Natural killer cell (primary cell): ENCODE measurements around the gene SLC4A9. TPM values are rescaled to one million over a fixed set of nuclear protein-coding genes. Genes with fewer than 3 reads are reported as not detected.

Experiments used
- ATAC-seq, 3 donors: fragments of 150-1000 bp in 2 of 3; fragments of 200-7000 bp in 1 of 3; cut with Tn5 transposase; 1 replicate in 1 of 3; 2 replicates in 2 of 3; pipeline ENCODE4 v1.10.0; 2021; ENCODE audit warnings: mild to moderate bottlenecking in 2 of 3, moderate library complexity in 2 of 3
- DNase-seq, 2 donors: peaks; one replicate each; pipeline versions ENCODE4 v3.0.0 to v3.0.0-alpha.2; 2013 to 2021; ENCODE audit warnings: mixed read lengths in 1 of 2
- H3K27ac ChIP-seq: one replicate; pipeline ENCODE4 v1.5.1; 2013; ENCODE audit warnings: mild to moderate bottlenecking, low read length
- H3K27me3 ChIP-seq: one replicate; pipeline ENCODE4 v1.6.1; 2013; ENCODE audit warnings: low read length; ENCODE audit not compliant: control insufficient read depth, insufficient read depth
- H3K36me3 ChIP-seq: one replicate; pipeline ENCODE4 v1.6.1; 2013; ENCODE audit warnings: low read length; ENCODE audit not compliant: control insufficient read depth, insufficient read depth
- H3K4me1 ChIP-seq: one replicate; pipeline ENCODE4 v1.6.1; 2013; ENCODE audit warnings: low read length; ENCODE audit not compliant: control insufficient read depth, insufficient read depth
- H3K4me3 ChIP-seq: one replicate; pipeline ENCODE4 v1.5.1; 2013; ENCODE audit warnings: low read length
- H3K9me3 ChIP-seq: one replicate; pipeline ENCODE4 v1.6.1; 2013; ENCODE audit warnings: low read length; ENCODE audit not compliant: control insufficient read depth, insufficient read depth
- H3K27ac Mint-ChIP-seq, 2 donors: one replicate each; pipeline ENCODE4 v1.8.0; 2022; ENCODE audit warnings: mild to moderate bottlenecking in 2 of 2, mixed read lengths in 2 of 2, moderate library complexity in 1 of 2
- H3K27me3 Mint-ChIP-seq, 2 donors: one replicate each; pipeline ENCODE4 v1.8.0; 2022; ENCODE audit warnings: low read depth in 2 of 2, mixed read lengths in 2 of 2
- H3K36me3 Mint-ChIP-seq: one replicate; pipeline ENCODE4 v1.8.0; 2022; ENCODE audit warnings: mixed read lengths
- H3K4me1 Mint-ChIP-seq, 2 donors: one replicate each; pipeline ENCODE4 v1.8.0; 2022; ENCODE audit warnings: mixed read lengths in 2 of 2
- H3K4me3 Mint-ChIP-seq: one replicate; pipeline ENCODE4 v1.8.0; 2022; ENCODE audit warnings: mild to moderate bottlenecking, moderate library complexity, mixed read lengths
- H3K9me3 Mint-ChIP-seq, 2 donors: one replicate each; pipeline ENCODE4 v1.8.0; 2022; ENCODE audit warnings: mixed read lengths in 2 of 2
- WGBS: methylation state at CpG from one replicate; pipeline ENCODE4 v1.1.7; 2013; ENCODE audit warnings: missing lambda C conversion rate; ENCODE audit not compliant: insufficient coverage; 5-methylcytosine and 5-hydroxymethylcytosine counted together
- intact Hi-C: fragments of 100-400 bp; cut with micrococcal nuclease; formaldehyde crosslinking; loops from one replicate; pipeline ENCODE4 v1.14.2; 2022
- total RNA-seq, 4 donors: library from RNA; stranded (reverse); fragments of 120-200 nt in 1 of 4; gene quantifications; one replicate each; pipeline versions ENCODE4 v1.2.3 to v1.2.4, GENCODE V29; 2013 to 2022
- TF ChIP-seq, protein P1 (sequence below): fragments of 200-600 bp; IDR thresholded peaks from one replicate; pipeline ENCODE4 v1.8.0; 2022; ENCODE audit warnings: antibody characterized with exemption

SLC4A9 gene
- total RNA-seq, 3 donors from 2014 or later (not counting 1 experiment from before 2014, with no cell fraction given): not detected

DNA sequence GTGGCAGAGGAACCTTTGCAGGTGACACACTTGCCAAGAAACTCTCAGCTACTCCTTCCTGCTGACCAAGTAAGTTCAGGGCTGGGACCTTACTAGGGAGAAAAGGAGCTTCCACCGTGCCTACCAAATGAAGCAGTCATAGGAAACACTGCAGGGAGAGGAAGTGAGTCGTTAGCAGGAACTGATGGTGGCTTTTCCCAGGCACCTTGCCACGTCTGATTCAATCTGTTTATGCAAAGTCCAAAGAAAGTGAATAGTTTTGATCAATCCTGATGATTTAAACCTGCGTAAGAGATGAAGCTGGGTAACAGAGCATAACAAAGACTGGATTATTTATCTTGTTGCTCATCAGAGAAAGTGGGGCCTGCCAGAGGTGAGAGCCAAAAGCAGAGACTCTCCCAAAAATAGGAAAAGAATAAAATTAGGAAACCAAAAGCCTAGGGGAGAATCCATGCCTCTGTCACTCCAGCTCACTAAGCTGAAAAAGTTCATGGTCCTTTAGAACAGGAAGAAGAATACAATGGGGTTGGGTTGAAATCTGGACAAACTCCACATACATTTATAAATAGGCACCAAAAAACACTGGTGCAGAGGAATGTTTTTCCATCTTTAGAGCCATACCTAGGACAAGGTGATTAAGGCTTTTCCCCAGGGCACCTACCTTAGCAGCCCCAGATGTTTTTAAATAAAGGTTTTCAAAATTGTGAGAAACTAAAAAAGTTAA lies 47.8 kb upstream of the SLC4A9 start:
- TF ChIP-seq, protein P1, sequence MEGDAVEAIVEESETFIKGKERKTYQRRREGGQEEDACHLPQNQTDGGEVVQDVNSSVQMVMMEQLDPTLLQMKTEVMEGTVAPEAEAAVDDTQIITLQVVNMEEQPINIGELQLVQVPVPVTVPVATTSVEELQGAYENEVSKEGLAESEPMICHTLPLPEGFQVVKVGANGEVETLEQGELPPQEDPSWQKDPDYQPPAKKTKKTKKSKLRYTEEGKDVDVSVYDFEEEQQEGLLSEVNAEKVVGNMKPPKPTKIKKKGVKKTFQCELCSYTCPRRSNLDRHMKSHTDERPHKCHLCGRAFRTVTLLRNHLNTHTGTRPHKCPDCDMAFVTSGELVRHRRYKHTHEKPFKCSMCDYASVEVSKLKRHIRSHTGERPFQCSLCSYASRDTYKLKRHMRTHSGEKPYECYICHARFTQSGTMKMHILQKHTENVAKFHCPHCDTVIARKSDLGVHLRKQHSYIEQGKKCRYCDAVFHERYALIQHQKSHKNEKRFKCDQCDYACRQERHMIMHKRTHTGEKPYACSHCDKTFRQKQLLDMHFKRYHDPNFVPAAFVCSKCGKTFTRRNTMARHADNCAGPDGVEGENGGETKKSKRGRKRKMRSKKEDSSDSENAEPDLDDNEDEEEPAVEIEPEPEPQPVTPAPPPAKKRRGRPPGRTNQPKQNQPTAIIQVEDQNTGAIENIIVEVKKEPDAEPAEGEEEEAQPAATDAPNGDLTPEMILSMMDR: no peak
- no peak overlapping the region for H3K27ac ChIP-seq
- Mint-ChIP-seq H3K4me1 (no peaks in the 10 kb centered on the region), H3K36me3 (no peaks in the 10 kb centered on the region), H3K27me3 (peaks cover 20 to 26% of the 10 kb centered on the region in 2 donors), H3K9me3 (no peaks in the 10 kb centered on the region), H3K27ac (no peak overlapping the region), H3K4me3 (no peak overlapping the region)
- H3K4me1 ChIP-seq: no peaks in the 10 kb centered on the region
- intact Hi-C loops: no loop called here
- H3K9me3 ChIP-seq: no peaks in the 10 kb centered on the region
- DNase-seq: no peak
- 28% methylated on average over 4 of the region's 4 CpGs for WGBS
- H3K4me3 ChIP-seq: no peak overlapping the region
- no peaks in the 10 kb centered on the region for H3K36me3 ChIP-seq
- ATAC-seq: no peak
- H3K27me3 ChIP-seq: no peaks in the 10 kb centered on the region

DNA sequence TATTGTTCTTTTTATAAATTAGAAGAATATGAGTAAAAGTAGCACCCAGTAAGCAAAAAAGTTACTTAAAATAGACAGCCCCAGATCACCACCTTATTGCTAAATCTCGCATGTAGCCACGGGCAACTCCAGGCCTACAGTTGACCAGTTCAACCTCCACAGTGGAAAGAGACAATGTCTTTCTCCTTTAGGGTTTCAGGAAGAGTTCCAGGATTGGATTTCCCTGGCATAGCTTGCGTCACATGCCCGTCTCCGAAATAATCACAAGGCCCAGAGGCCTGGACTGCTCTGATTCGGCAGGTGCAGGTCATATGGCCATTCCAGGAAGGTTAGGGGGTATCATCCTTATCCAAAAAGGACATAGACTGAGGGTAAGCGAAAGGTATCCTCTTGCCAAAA lies 47.2 kb upstream of the SLC4A9 start:
- ATAC-seq (no peak), DNase-seq (no peak)
- H3K4me3 ChIP-seq: no peak overlapping the region
- Mint-ChIP-seq H3K9me3 (no peaks in the 10 kb centered on the region), H3K4me3 (no peak overlapping the region), H3K4me1 (no peaks in the 10 kb centered on the region), H3K36me3 (no peaks in the 10 kb centered on the region), H3K27me3 (peaks cover 20 to 26% of the 10 kb centered on the region in 2 donors), H3K27ac (no peak overlapping the region)
- WGBS: 87% methylated on average over 6 of the region's 7 CpGs
- H3K4me1 ChIP-seq: no peaks in the 10 kb centered on the region
- H3K27me3 ChIP-seq: no peaks in the 10 kb centered on the region
- no peaks in the 10 kb centered on the region for H3K36me3 ChIP-seq
- H3K9me3 ChIP-seq: no peaks in the 10 kb centered on the region
- no peak overlapping the region for H3K27ac ChIP-seq
- TF ChIP-seq, protein P1: no peak
- intact Hi-C loops: no loop called here

DNA sequence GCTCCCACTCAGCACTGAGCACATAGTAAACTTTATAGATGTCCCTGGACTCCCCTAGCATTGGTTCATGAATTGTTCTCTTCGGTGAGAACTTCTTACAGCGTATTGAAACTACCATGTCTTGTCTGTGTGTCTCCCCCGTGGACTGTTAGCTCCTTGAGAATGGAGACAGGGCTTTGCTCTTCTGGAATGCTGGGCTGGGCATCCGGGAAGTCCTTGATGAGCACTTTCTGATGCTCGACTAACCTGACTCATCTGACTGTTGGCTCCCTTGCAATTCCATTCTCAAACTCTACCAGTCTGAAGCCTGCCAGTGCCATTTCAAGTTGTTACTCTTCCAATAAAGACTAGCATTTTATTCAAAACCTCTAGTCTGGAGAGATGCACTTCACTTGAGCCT lies 42.1 kb upstream of the SLC4A9 start:
- Mint-ChIP-seq H3K4me1 (no peaks in the 10 kb centered on the region), H3K36me3 (no peaks in the 10 kb centered on the region), H3K9me3 (no peaks in the 10 kb centered on the region), H3K4me3 (no peak overlapping the region), H3K27me3 (peaks cover 0 to 2% of the 10 kb centered on the region in 2 donors), H3K27ac (no peak overlapping the region)
- no peak overlapping the region for H3K4me3 ChIP-seq
- no peaks in the 10 kb centered on the region for H3K9me3 ChIP-seq
- no peak for ATAC-seq
- 92% methylated on average over 5 of the region's 5 CpGs for WGBS
- no peak overlapping the region for H3K27ac ChIP-seq
- H3K4me1 ChIP-seq: peaks cover 10% of the 10 kb centered on the region
- TF ChIP-seq, protein P1: no peak
- intact Hi-C loops: no loop called here
- H3K36me3 ChIP-seq: no peaks in the 10 kb centered on the region
- DNase-seq: no peak
- H3K27me3 ChIP-seq: no peaks in the 10 kb centered on the region

DNA sequence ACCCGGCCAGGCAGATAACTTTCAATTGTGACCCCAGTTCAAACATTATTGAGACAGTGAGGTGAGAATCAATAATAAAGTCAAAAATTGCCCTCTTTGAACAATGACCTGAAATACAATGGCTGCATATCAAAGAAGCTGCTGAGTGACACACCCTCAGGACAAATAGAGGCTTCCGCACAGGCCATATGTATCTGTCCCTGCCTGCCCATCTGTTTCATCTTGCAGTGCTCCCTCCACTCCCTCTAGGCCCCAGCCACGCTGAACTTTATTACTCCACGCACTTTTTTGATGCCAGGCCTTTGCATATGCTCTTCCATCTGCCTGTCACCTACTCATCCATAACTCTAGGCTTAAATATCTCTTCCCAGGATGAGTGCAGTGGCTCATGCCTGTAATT lies 41.2 kb upstream of the SLC4A9 start:
- Mint-ChIP-seq H3K27ac (no peak overlapping the region), H3K27me3 (peaks cover 0 to 2% of the 10 kb centered on the region in 2 donors), H3K9me3 (no peaks in the 10 kb centered on the region), H3K36me3 (no peaks in the 10 kb centered on the region), H3K4me3 (no peak overlapping the region), H3K4me1 (no peaks in the 10 kb centered on the region)
- TF ChIP-seq, protein P1: no peak
- intact Hi-C loops: no loop called here
- H3K9me3 ChIP-seq: no peaks in the 10 kb centered on the region
- ATAC-seq (no peak), DNase-seq (no peak)
- no peak overlapping the region for H3K27ac ChIP-seq
- no peak overlapping the region for H3K4me3 ChIP-seq
- H3K36me3 ChIP-seq: no peaks in the 10 kb centered on the region
- H3K27me3 ChIP-seq: no peaks in the 10 kb centered on the region
- 94% methylated on average over 4 of the region's 4 CpGs for WGBS
- peaks cover 10% of the 10 kb centered on the region for H3K4me1 ChIP-seq
